Nephron (organoid): Measurements from ENCODE around the gene TCIRG1.

ENCODE experiments used
- H3K27ac Mint-ChIP-seq, 3 experiments: 2 replicates each; pipeline ENCODE4 v1.8.0; 2020; ENCODE audit warnings: mixed read lengths in 3 of 3, mild to moderate bottlenecking in 2 of 3, moderate library complexity in 1 of 3
- H3K27me3 Mint-ChIP-seq: 2 replicates; pipeline ENCODE4 v1.8.0; 2021; ENCODE audit warnings: low read depth, mild to moderate bottlenecking, moderate library complexity, mixed read lengths
- H3K36me3 Mint-ChIP-seq: 2 replicates; pipeline ENCODE4 v1.8.0; 2020; ENCODE audit warnings: low read depth, mixed read lengths
- H3K4me1 Mint-ChIP-seq: 2 replicates; pipeline ENCODE4 v1.8.0; 2020; ENCODE audit warnings: mixed read lengths
- H3K4me3 Mint-ChIP-seq, 3 experiments: 2 replicates each; pipeline ENCODE4 v1.8.0; 2020; ENCODE audit warnings: mild to moderate bottlenecking in 3 of 3, mixed read lengths in 3 of 3, moderate library complexity in 2 of 3
- H3K9me3 Mint-ChIP-seq: 2 replicates; pipeline ENCODE4 v1.8.0; 2020; ENCODE audit warnings: mixed read lengths
- TF ChIP-seq, protein P1 (sequence below), 3 experiments: fragments of 200-600 bp; sonication (generic); IDR thresholded peaks; one replicate each; pipeline ENCODE4 v1.5.0; 2021; ENCODE audit warnings: antibody characterized with exemption in 3 of 3; ENCODE audit not compliant: unreplicated experiment in 3 of 3

Gene TCIRG1

DNA sequence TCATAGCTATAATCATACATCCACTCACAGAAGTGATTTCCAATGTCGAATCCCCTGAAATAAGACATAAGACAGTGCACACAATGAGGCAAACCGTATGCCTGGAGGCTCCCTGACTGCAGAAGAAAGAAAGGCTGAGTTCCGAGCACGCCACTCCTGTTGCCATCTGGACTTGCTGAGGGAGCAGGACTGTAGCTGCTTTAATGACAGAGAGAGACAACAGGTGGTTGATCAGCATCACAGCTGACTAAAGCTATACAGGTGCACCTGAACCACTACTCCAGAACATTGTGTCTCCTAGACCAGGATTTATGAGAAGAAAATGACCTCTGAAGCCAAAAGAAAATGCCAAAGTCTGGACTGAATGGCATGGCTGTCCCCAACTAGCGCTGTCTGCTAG is 27.0 kb downstream of the TCIRG1 start:
- no peaks in the 10 kb centered on the region for H3K4me1 Mint-ChIP-seq
- H3K27me3 Mint-ChIP-seq, result no peaks in the 10 kb centered on the region
- TF ChIP-seq, protein P1, sequence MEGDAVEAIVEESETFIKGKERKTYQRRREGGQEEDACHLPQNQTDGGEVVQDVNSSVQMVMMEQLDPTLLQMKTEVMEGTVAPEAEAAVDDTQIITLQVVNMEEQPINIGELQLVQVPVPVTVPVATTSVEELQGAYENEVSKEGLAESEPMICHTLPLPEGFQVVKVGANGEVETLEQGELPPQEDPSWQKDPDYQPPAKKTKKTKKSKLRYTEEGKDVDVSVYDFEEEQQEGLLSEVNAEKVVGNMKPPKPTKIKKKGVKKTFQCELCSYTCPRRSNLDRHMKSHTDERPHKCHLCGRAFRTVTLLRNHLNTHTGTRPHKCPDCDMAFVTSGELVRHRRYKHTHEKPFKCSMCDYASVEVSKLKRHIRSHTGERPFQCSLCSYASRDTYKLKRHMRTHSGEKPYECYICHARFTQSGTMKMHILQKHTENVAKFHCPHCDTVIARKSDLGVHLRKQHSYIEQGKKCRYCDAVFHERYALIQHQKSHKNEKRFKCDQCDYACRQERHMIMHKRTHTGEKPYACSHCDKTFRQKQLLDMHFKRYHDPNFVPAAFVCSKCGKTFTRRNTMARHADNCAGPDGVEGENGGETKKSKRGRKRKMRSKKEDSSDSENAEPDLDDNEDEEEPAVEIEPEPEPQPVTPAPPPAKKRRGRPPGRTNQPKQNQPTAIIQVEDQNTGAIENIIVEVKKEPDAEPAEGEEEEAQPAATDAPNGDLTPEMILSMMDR (IDR thresholded peaks at IDR 0.05; ENCODE audit: unreplicated experiment in 3 of 3), result no peak
- no peak overlapping the region for H3K4me3 Mint-ChIP-seq
- H3K36me3 Mint-ChIP-seq, result peaks cover 74% of the 10 kb centered on the region
- H3K9me3 Mint-ChIP-seq, result no peaks in the 10 kb centered on the region
- H3K27ac Mint-ChIP-seq, result no peak overlapping the region

DNA sequence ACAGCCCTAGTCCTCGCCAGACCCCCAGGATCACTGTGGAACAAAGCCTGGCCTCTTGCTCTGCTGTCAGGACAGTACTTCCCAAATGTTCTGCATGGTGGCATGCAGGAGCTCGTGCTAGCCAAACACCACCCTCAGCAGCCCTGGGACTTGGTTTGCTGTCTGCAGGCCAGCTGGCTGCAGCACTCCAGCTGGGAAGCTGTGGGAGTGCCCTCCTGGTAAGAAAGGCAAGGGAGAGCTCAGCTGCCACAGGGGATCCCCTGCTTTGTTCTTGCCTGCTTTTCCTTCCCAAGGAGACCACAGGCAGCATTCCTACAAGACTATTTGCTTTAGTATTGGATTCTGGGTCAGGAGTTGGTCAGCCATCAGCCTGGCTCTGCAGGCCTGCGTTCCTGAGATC is 27.9 kb downstream of the TCIRG1 start:
- Mint-ChIP-seq H3K36me3 (peaks cover 75% of the 10 kb centered on the region), H3K27me3 (no peaks in the 10 kb centered on the region), H3K27ac (no peak overlapping the region), H3K9me3 (no peaks in the 10 kb centered on the region), H3K4me3 (no peak overlapping the region), H3K4me1 (no peaks in the 10 kb centered on the region)
- TF ChIP-seq, protein P1 (IDR thresholded peaks at IDR 0.05; ENCODE audit: unreplicated experiment in 3 of 3), result no peak

DNA sequence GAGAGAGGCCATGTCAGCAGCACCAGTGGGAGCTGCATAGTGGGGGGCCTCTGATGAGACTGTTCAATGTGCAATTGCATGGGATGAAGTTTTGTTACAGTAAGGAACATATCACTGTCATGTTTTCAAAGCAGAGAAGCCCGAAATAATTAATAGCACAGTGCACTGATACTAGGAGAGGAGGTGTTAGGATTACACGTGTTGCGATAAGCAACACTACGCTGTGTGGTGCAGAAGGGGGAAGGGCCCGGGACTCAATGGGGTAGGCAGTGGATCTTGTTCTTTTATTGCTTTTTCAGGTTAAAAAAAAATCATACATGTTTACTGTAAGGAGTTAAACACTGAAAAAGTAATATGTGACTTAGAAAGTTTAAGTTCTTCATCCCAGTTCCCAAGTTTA is 29.2 kb downstream of the TCIRG1 start:
- Mint-ChIP-seq H3K9me3 (no peaks in the 10 kb centered on the region), H3K4me1 (no peaks in the 10 kb centered on the region), H3K4me3 (no peak overlapping the region), H3K27me3 (no peaks in the 10 kb centered on the region), H3K27ac (no peak overlapping the region), H3K36me3 (peaks cover 69% of the 10 kb centered on the region)
- TF ChIP-seq, protein P1 (IDR thresholded peaks at IDR 0.05; ENCODE audit: unreplicated experiment in 3 of 3), result no peak

DNA sequence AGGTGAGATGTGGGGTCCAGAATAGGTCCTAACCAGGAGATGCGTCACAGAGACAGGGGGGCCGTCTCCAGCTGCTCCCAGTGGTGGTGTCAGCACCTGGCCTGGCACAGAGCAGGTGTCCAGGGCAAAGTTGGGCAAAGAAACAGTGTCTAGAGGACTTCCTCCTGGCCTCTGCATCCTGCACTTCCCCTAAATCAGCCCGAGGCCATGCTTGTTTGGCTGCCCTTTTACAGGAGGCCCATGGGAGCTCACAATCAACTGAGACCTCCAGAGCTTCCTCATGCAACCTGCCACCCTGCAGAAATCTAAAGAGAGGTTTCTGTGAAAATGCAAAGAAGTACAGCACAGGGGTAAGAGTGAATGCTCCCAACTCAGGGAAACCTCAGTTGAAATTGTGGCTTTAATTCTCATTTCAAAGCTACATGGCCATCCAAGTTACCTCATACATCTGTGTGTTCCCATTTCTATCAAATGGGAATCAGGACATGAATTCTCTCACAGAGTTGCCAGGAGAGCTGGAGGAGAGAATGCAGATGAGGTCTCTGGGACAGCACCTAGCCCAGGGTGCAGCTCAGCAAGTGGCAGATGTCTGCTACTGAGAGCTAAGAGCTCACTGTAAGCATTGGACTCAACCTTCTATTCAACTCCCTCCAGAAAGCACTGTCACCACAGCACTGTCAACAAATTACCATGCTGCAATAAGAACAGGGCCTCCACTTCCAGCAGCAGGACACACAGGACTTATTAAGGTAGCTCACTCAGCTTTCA is 32.6 kb downstream of the TCIRG1 start:
- Mint-ChIP-seq H3K36me3 (peaks cover 57% of the 10 kb centered on the region), H3K9me3 (no peaks in the 10 kb centered on the region), H3K27ac (no peak overlapping the region), H3K4me3 (no peak overlapping the region), H3K27me3 (no peaks in the 10 kb centered on the region), H3K4me1 (no peaks in the 10 kb centered on the region)
- TF ChIP-seq, protein P1 (IDR thresholded peaks at IDR 0.05; ENCODE audit: unreplicated experiment in 3 of 3), result no peak

DNA sequence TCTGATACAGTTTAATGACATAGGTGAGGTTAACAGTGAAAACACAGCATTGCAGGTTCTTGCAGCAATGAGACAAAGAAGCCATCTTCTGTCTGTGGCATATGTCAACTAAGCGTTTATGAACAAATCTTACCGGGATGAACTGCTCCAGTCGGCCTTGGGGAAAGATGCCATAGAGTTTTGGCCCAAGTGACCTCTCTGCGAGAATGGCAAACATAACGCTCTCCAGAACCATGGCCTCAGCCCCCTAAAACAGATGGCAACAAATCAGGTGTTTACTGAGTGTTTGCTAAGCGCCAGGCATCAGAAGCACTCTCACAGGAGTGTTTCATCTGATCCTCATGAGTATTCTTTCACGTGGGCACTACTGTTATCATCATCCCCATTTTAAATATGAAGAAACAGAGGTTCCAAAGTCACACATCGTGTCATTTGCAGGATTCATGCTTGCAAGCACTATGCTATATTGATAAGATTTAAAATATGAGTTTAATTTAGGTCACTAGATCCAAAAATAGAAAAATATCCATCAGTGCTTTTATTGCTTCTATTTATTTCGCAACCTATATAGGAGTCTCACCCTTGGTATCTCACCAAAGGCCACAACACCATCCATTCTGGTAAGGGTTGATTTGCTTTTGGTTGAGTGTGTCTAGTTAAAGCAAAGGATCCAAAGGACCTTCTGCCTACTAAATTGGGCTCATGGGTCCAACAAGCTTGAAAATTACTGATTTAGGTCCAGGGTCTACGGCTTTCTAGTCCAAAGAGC is 35.9 kb downstream of the TCIRG1 start:
- H3K27ac Mint-ChIP-seq, result no peak overlapping the region
- TF ChIP-seq, protein P1 (IDR thresholded peaks at IDR 0.05; ENCODE audit: unreplicated experiment in 3 of 3), result no peak
- H3K36me3 Mint-ChIP-seq, result peaks cover 47% of the 10 kb centered on the region
- H3K4me1 Mint-ChIP-seq, result no peaks in the 10 kb centered on the region
- H3K9me3 Mint-ChIP-seq, result no peaks in the 10 kb centered on the region
- no peaks in the 10 kb centered on the region for H3K27me3 Mint-ChIP-seq
- H3K4me3 Mint-ChIP-seq, result no peak overlapping the region
